Activated CD4-positive, alpha-beta T cell treated with anti-CD3 and anti-CD28 coated beads for 36 hours (primary cell): ENCODE data around the gene TCF25. TPM values are rescaled to one million over a fixed set of nuclear protein-coding genes. Genes with fewer than 3 reads are reported as not detected.
"Not testable (repeated sequence)": the region's sequence is repeated elsewhere in the genome, so short reads cannot be mapped to it uniquely, and the experiment has no call there.

ENCODE experiments used
- ATAC-seq: fragments of 200-7000 bp; cut with Tn5 transposase; one replicate; pipeline ENCODE4 v1.10.0; 2021; ENCODE audit warnings: mild to moderate bottlenecking, moderate library complexity
- CTCF ChIA-PET: fragments of 350-600 bp; sonication (Branson Sonifier 250); formaldehyde crosslinking; loops from one replicate; lab custom pipeline; 2021; ENCODE audit warnings: antibody characterized with exemption; lab: Charles Lee
- POLR2A ChIA-PET: fragments of 350-600 bp; sonication (Branson Sonifier 250); formaldehyde crosslinking; loops from one replicate; lab custom pipeline; 2021; ENCODE audit warnings: antibody characterized with exemption, inconsistent platforms; lab: Charles Lee
- DNase-seq: peaks from one replicate; pipeline ENCODE4 v3.0.0-alpha.2; 2020
- H3K27ac Mint-ChIP-seq: one replicate; pipeline ENCODE4 v1.8.0; 2021; ENCODE audit warnings: mixed read lengths
- H3K27me3 Mint-ChIP-seq: one replicate; pipeline ENCODE4 v1.8.0; 2021; ENCODE audit warnings: mixed read lengths
- H3K36me3 Mint-ChIP-seq: one replicate; pipeline ENCODE4 v1.8.0; 2021; ENCODE audit warnings: low read depth, mixed read lengths
- H3K4me1 Mint-ChIP-seq: one replicate; pipeline ENCODE4 v1.8.0; 2021; ENCODE audit warnings: mixed read lengths
- H3K4me3 Mint-ChIP-seq: one replicate; pipeline ENCODE4 v1.8.0; 2021; ENCODE audit warnings: mild to moderate bottlenecking, moderate library complexity, mixed read lengths
- H3K9me3 Mint-ChIP-seq: one replicate; pipeline ENCODE4 v1.8.0; 2021; ENCODE audit warnings: low read depth, mixed read lengths
- intact Hi-C, 2 experiments: fragments of 100-400 bp; cut with DNase I in 1 of 2; cut with micrococcal nuclease in 1 of 2; formaldehyde crosslinking; loops; one replicate each; pipeline versions ENCODE4 v1.14.2 to v1.15.1; 2022 to 2024; cut with DNase I, micrococcal nuclease
- total RNA-seq, 2 experiments: library from RNA; stranded (reverse); gene quantifications; one replicate each; pipeline ENCODE4 v1.2.3, GENCODE V29; 2021

TCF25 gene
- total RNA-seq, 2 experiments from 2014 or later, result 122 to 133 TPM

DNA sequence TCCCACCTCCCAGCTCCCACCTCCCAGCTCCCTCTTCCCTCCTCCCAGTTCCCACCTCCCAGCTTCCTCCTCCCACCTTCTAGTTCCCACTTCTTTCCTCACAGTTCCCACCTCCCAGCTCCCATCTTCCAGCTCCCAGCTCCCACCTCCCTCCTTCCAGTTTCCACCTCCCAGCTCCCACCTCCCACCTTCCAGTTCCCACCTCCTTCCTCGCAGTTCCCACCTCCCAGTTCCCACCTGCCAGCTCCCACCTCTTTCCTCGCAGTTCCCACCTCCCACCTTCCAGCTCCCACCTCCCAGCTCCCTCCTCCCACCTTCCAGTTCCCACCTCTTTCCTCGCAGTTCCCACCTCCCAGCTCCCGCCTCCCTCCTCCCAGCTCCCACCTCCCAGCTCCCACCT lies 34.8 kb downstream of the TCF25 start:
- ChIA-PET CTCF (interaction anchor here (0.6 to 1.4 kb wide), 3 partner anchors 130 to 206 kb away, joined by 3 read pairs; no protein-coding TSS in a partner anchor), POLR2A (no interaction called here)
- intact Hi-C loops, result no loop called here
- Mint-ChIP-seq H3K27me3 (no peaks in the 10 kb centered on the region), H3K4me1 (no peaks in the 10 kb centered on the region), H3K4me3 (no peak overlapping the region), H3K9me3 (no peaks in the 10 kb centered on the region), H3K27ac (no peak overlapping the region), H3K36me3 (peaks cover 27% of the 10 kb centered on the region)
- no peak for ATAC-seq
- DNase-seq, result no peak

GRCh38 chr16:89909777-89910716 lies 36.7 kb downstream of the TCF25 start:
- no peak overlapping the region for H3K27ac Mint-ChIP-seq
- CTCF ChIA-PET, result interaction anchor here (0.5 to 2.3 kb wide), 22 partner anchors 9 to 646 kb away, joined by 3 to 11 read pairs (median 4); partner anchors contain the start of gene MC1R
- H3K4me3 Mint-ChIP-seq, result no peak overlapping the region
- POLR2A ChIA-PET, result interaction anchor here (0.7 kb wide), 1 partner anchor 56 kb away, joined by 9 read pairs; no protein-coding TSS in a partner anchor
- DNase-seq (peak; percentile 83), ATAC-seq (peak; percentile 89)
- no peaks in the 10 kb centered on the region for H3K4me1 Mint-ChIP-seq
- intact Hi-C loops, result no loop called here
- H3K9me3 Mint-ChIP-seq, result no peaks in the 10 kb centered on the region
- H3K36me3 Mint-ChIP-seq, result peaks cover 35% of the 10 kb centered on the region
- H3K27me3 Mint-ChIP-seq, result no peaks in the 10 kb centered on the region

GRCh38 chr16:89910717-89911354 lies 37.4 kb downstream of the TCF25 start:
- Mint-ChIP-seq H3K27ac (no peak overlapping the region), H3K27me3 (no peaks in the 10 kb centered on the region), H3K4me3 (no peak overlapping the region), H3K36me3 (peaks cover 35% of the 10 kb centered on the region), H3K9me3 (no peaks in the 10 kb centered on the region), H3K4me1 (no peaks in the 10 kb centered on the region)
- intact Hi-C loops, result no loop called here
- DNase-seq (no peak), ATAC-seq (no peak)
- CTCF ChIA-PET, result interaction anchor here (0.7 to 2.3 kb wide), 16 partner anchors 8 to 207 kb away, joined by 3 to 11 read pairs (median 4); partner anchors contain the start of gene MC1R
- POLR2A ChIA-PET, result no interaction called here

DNA sequence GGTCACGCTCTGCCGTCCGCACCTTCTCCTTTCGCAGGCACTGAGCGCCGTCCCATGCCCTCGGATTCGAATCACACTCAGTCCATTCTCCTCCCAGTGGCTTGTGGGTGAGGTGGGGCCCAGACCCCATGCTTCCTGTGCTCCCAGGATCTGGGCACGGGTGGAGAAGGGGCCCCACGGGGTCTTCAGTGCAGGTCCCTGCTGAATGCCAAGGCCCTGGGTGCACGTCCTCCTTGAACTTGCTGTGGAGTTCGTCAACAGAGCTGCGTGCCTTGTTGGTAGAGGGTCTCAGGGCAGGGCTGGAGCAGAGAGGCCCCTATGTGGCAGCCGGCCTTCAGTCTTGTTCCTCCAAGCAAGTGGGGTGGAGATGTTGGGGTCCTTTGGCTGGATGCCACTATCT lies 38.0 kb downstream of the TCF25 start:
- no peak for DNase-seq
- ChIA-PET POLR2A (no interaction called here), CTCF (interaction anchor here (1.5 to 2.3 kb wide), 4 partner anchors 25 to 205 kb away, joined by 3 to 11 read pairs (median 6); no protein-coding TSS in a partner anchor)
- no peak overlapping the region for H3K27ac Mint-ChIP-seq
- intact Hi-C loops, result no loop called here
- ATAC-seq, result no peak
- H3K27me3 Mint-ChIP-seq, result no peaks in the 10 kb centered on the region
- peaks cover 33% of the 10 kb centered on the region for H3K36me3 Mint-ChIP-seq
- H3K4me1 Mint-ChIP-seq, result no peaks in the 10 kb centered on the region
- no peaks in the 10 kb centered on the region for H3K9me3 Mint-ChIP-seq
- H3K4me3 Mint-ChIP-seq, result no peak overlapping the region

DNA sequence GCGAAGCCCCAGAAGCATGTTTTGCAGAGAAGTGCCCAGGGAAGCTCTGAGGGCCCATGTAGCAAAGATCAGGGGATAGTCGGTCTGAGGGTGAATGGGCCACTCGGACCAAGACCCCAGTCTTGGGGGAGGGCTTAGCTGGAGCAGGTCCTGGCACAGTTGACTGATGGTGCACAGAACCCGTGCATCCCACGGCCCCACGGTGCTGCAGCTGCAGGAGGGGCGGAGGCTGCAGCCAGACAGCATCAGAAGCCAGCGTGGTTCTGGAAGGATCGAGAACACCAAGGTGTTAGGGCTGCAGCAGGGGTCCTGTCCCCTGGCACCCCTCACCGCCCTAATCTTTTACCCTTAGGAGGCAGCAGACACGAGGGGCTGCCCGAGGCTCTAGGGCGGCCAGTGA lies 38.8 kb downstream of the TCF25 start:
- DNase-seq (no peak), ATAC-seq (no peak)
- Mint-ChIP-seq H3K4me1 (no peaks in the 10 kb centered on the region), H3K4me3 (no peak overlapping the region), H3K9me3 (no peaks in the 10 kb centered on the region), H3K27me3 (no peaks in the 10 kb centered on the region), H3K36me3 (peaks cover 28% of the 10 kb centered on the region), H3K27ac (no peak overlapping the region)
- CTCF ChIA-PET, result interaction anchor here (2.3 kb wide), 1 partner anchor 52 kb away, joined by 7 read pairs; no protein-coding TSS in a partner anchor
- intact Hi-C loops, result no loop called here
- POLR2A ChIA-PET, result no interaction called here

DNA sequence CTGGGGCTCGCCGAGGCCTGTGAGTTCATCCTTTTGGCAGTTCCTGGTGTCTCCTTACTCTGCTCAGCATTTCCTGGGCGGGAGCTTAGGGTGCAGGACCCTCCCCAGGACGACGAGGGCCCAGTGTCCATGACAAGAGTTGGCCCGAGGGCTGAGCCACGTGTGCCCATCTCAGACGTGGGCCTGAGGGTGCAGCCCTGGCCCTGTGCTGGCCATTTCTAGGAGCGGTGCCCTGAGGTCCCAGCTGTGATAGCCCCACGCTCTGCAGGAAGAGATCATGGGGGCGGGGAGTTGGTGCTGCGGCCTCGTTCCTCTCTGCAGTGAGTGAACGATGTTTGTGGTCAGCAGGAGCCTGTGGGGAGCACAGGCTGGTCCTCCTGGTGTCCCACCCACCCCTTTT lies 39.2 kb downstream of the TCF25 start:
- Mint-ChIP-seq H3K4me3 (no peak overlapping the region), H3K27me3 (no peaks in the 10 kb centered on the region), H3K4me1 (peaks cover 2% of the 10 kb centered on the region), H3K9me3 (no peaks in the 10 kb centered on the region), H3K36me3 (peaks cover 28% of the 10 kb centered on the region), H3K27ac (no peak overlapping the region)
- ChIA-PET CTCF (interaction anchor here (0.6 kb wide), 1 partner anchor 59 kb away, joined by 3 read pairs; no protein-coding TSS in a partner anchor), POLR2A (no interaction called here)
- ATAC-seq, result no peak
- DNase-seq, result no peak
- intact Hi-C loops, result no loop called here

- H3K27me3 Mint-ChIP-seq, result peaks cover 1% of the 10 kb centered on the region
- H3K9me3 Mint-ChIP-seq, result no peaks in the 10 kb centered on the region
- H3K4me1 Mint-ChIP-seq, result peaks cover 9% of the 10 kb centered on the region
- ChIA-PET POLR2A (no interaction called here), CTCF (no interaction called here)
- peaks cover 26% of the 10 kb centered on the region for H3K36me3 Mint-ChIP-seq
- H3K27ac Mint-ChIP-seq, result no peak overlapping the region
- H3K4me3 Mint-ChIP-seq, result no peak overlapping the region
- intact Hi-C loops, result no loop called here
- ATAC-seq (no peak), DNase-seq (no peak)
Observed at GRCh38 chr16:89913408-89914387, 40.3 kb downstream of the TCF25 start.

DNA sequence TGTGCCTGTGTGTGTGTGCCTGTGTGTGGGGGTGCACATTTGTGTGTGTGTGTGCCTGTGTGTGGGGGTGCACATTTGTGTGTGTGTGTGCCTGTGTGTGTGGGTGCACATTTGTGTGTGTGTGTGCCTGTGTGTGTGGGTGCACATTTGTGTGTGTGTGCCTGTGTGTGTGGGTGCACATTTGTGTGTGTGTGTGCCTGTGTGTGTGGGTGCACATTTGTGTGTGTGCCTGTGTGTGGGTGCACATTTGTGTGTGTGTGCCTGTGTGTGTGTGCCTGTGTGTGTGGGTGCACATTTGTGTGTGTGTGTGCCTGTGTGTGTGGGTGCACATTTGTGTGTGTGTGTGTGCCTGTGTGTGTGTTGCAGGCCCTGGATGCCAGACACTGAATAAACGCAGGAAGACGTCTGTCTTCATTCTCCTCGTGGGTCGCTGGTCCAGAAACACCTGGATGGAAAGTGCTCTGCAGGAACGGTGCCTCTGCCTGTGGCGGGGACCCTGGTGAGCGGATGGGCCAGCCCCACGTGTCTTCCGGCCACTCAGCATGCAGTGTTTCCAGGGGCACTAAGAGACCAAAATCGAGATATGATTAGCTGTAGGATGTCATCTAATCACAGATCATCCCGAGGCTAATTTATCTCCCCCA lies 41.4 kb downstream of the TCF25 start:
- Mint-ChIP-seq H3K36me3 (peaks cover 21% of the 10 kb centered on the region), H3K4me1 (peaks cover 17% of the 10 kb centered on the region)
- intact Hi-C loops, result loop anchor here (5.0 kb wide), 1 partner anchor 192 kb away; the partner anchor contains the start of genes VPS9D1 (in 2 of the 2) and ZNF276 (in 2 of the 2)
- H3K9me3 Mint-ChIP-seq, H3K27ac Mint-ChIP-seq, DNase-seq, H3K4me3 Mint-ChIP-seq, H3K27me3 Mint-ChIP-seq, CTCF ChIA-PET, ATAC-seq: not testable (repeated sequence)
- POLR2A ChIA-PET, result interaction anchor here (0.6 kb wide), 1 partner anchor 49 kb away, joined by 5 read pairs; no protein-coding TSS in a partner anchor

GRCh38 chr16:89915303-89916232 lies 42.2 kb downstream of the TCF25 start:
- Mint-ChIP-seq H3K36me3 (peaks cover 16% of the 10 kb centered on the region), H3K27me3 (peaks cover 14% of the 10 kb centered on the region), H3K9me3 (no peaks in the 10 kb centered on the region), H3K4me1 (peaks cover 24% of the 10 kb centered on the region), H3K4me3 (no peak overlapping the region), H3K27ac (no peak overlapping the region)
- intact Hi-C loops, result loop anchor here (5.0 kb wide), 1 partner anchor 193 kb away; the partner anchor contains the start of genes VPS9D1 (in 2 of the 2) and ZNF276 (in 2 of the 2)
- CTCF ChIA-PET, result no interaction called here
- ATAC-seq, result no peak
- no peak for DNase-seq
- POLR2A ChIA-PET, result interaction anchor here (0.6 kb wide), 1 partner anchor 49 kb away, joined by 5 read pairs; no protein-coding TSS in a partner anchor
